Activated CD8-positive, alpha-beta memory T cell treated with anti-CD3 and anti-CD28 coated beads, Interleukin-2, amount 50 U/mL, for 24 hours (primary cell): ENCODE results near the gene SEMA5A.
"Not testable (repeated sequence)": the region's sequence is repeated elsewhere in the genome, so short reads cannot be mapped to it uniquely, and the experiment has no call there.

Experiments used
- DNase-seq: peaks from one replicate; pipeline ENCODE4 v3.0.0-alpha.2; 2020; ENCODE audit errors: extremely low read depth

The SEMA5A gene

GRCh38 chr5:9358961-9359685 lies 186.8 kb downstream of the SEMA5A start:
- no peak for DNase-seq

GRCh38 chr5:9356351-9356825 lies 189.5 kb downstream of the SEMA5A start:
- no peak for DNase-seq

GRCh38 chr5:9354336-9355081 lies 191.4 kb downstream of the SEMA5A start:
- DNase-seq = no peak

GRCh38 chr5:9353048-9353447 lies 192.8 kb downstream of the SEMA5A start:
- DNase-seq = not testable (repeated sequence)

GRCh38 chr5:9351546-9351945 lies 194.3 kb downstream of the SEMA5A start:
- DNase-seq = no peak

GRCh38 chr5:9350301-9350797 lies 195.5 kb downstream of the SEMA5A start:
- no peak for DNase-seq

- no peak for DNase-seq
Observed at GRCh38 chr5:9348401-9348996, 197.4 kb downstream of the SEMA5A start.

- no peak for DNase-seq
Observed at GRCh38 chr5:9347541-9348295, 198.2 kb downstream of the SEMA5A start.

- DNase-seq = no peak
Observed at GRCh38 chr5:9347032-9347431, 198.8 kb downstream of the SEMA5A start.

GRCh38 chr5:9344751-9345240 lies 201.1 kb downstream of the SEMA5A start:
- no peak for DNase-seq

GRCh38 chr5:9343146-9343850 lies 202.6 kb downstream of the SEMA5A start:
- no peak for DNase-seq

- DNase-seq = no peak
Observed at GRCh38 chr5:9342161-9342787, 203.6 kb downstream of the SEMA5A start.

GRCh38 chr5:9340085-9340484 lies 205.8 kb downstream of the SEMA5A start:
- no peak for DNase-seq

- no peak for DNase-seq
Observed at GRCh38 chr5:9339206-9339818, 206.6 kb downstream of the SEMA5A start.

- no peak for DNase-seq
Observed at GRCh38 chr5:9338796-9339195, 207.1 kb downstream of the SEMA5A start.

- no peak for DNase-seq
Observed at GRCh38 chr5:9337928-9338595, 207.8 kb downstream of the SEMA5A start.

- DNase-seq = no peak
Observed at GRCh38 chr5:9335754-9336495, 209.9 kb downstream of the SEMA5A start.

GRCh38 chr5:9335269-9335668 lies 210.6 kb downstream of the SEMA5A start:
- DNase-seq = no peak

- no peak for DNase-seq
Observed at GRCh38 chr5:9332026-9332425, 213.8 kb downstream of the SEMA5A start.
